Measurements from ENCODE around the gene PADI6. TPM values are rescaled to one million over a fixed set of nuclear protein-coding genes. Genes with fewer than 3 reads are reported as not detected.
"Not testable (repeated sequence)": the region's sequence is repeated elsewhere in the genome, so short reads cannot be mapped to it uniquely, and the experiment has no call there.

PADI6 gene
- total RNA-seq, 2 donors from 2014 or later: not detected

GRCh38 chr1:17400725-17401341, 28.8 kb downstream of the PADI6 start:
- intact Hi-C loops (cut with DNase I): loop anchor here in 1 of 2 donors (10.0 kb wide), 1 partner anchor 276 kb away; no protein-coding TSS in a partner anchor
- no peak for DNase-seq
- no peak for ATAC-seq

GRCh38 chr1:17401841-17402240, 29.8 kb downstream of the PADI6 start:
- ATAC-seq (no peak), DNase-seq (no peak)
- intact Hi-C loops (cut with DNase I): loop anchor here in 1 of 2 donors (10.0 kb wide), 1 partner anchor 277 kb away; no protein-coding TSS in a partner anchor

- intact Hi-C loops (cut with DNase I): loop anchor here in 1 of 2 donors (10.0 kb wide), 1 partner anchor 278 kb away; no protein-coding TSS in a partner anchor
- no peak for ATAC-seq
- DNase-seq: no peak
Observed at GRCh38 chr1:17403081-17403480, 31.1 kb downstream of the PADI6 start.

GRCh38 chr1:17404034-17404684, 32.2 kb downstream of the PADI6 start:
- intact Hi-C loops (cut with DNase I): loop anchor here in 1 of 2 donors (10.0 kb wide), 1 partner anchor 279 kb away; no protein-coding TSS in a partner anchor
- ATAC-seq (no peak), DNase-seq (no peak)

GRCh38 chr1:17404820-17405219, 32.8 kb downstream of the PADI6 start:
- ATAC-seq: no peak
- no peak for DNase-seq
- intact Hi-C loops (cut with DNase I): loop anchor here (5.0 to 10.0 kb wide), 3 partner anchors 278 to 348 kb away; no protein-coding TSS in a partner anchor

GRCh38 chr1:17405898-17406759, 34.1 kb downstream of the PADI6 start:
- peak; percentile 86 to 87 for ATAC-seq

GRCh38 chr1:17406760-17407475, 34.9 kb downstream of the PADI6 start:
- DNase-seq, ATAC-seq: not testable (repeated sequence)
- intact Hi-C loops (cut with DNase I): loop anchor here (5.0 to 10.0 kb wide), 3 partner anchors 280 to 350 kb away; no protein-coding TSS in a partner anchor

More at GRCh38 chr1:17405898-17406759, 34.1 kb downstream of the PADI6 start:
- DNase-seq: peak; percentile 60
- intact Hi-C loops (cut with DNase I): loop anchor here (5.0 to 10.0 kb wide), 3 partner anchors 279 to 349 kb away; no protein-coding TSS in a partner anchor

- not testable (repeated sequence) for ATAC-seq, DNase-seq
- intact Hi-C loops (cut with DNase I): loop anchor here (5.0 to 10.0 kb wide), 3 partner anchors 281 to 351 kb away; no protein-coding TSS in a partner anchor
Observed at GRCh38 chr1:17407786-17408514, 36.0 kb downstream of the PADI6 start.

- DNase-seq (no peak), ATAC-seq (peak in 1 of 2 donors; percentile 7)
- intact Hi-C loops (cut with DNase I): loop anchor here (5.0 to 10.0 kb wide), 3 partner anchors 282 to 352 kb away; no protein-coding TSS in a partner anchor
Observed at GRCh38 chr1:17409391-17409811, 37.4 kb downstream of the PADI6 start.

GRCh38 chr1:17412093-17412870, 40.3 kb downstream of the PADI6 start:
- intact Hi-C loops (cut with DNase I): no loop called here
- DNase-seq (no peak), ATAC-seq (no peak)

GRCh38 chr1:17414022-17414421, 42.0 kb downstream of the PADI6 start:
- ATAC-seq: no peak
- DNase-seq: no peak
- intact Hi-C loops (cut with DNase I): no loop called here

GRCh38 chr1:17416389-17416788, 44.4 kb downstream of the PADI6 start:
- intact Hi-C loops (cut with DNase I): no loop called here
- DNase-seq: no peak
- no peak for ATAC-seq

- DNase-seq (peak; percentile 73), ATAC-seq (peak; percentile 67 to 85)
- intact Hi-C loops (cut with DNase I): loop anchor here in 1 of 2 donors (5.0 kb wide), 1 partner anchor 68 kb away; no protein-coding TSS in a partner anchor
Observed at GRCh38 chr1:17419626-17420328, 47.8 kb downstream of the PADI6 start.

GRCh38 chr1:17420391-17420918, 48.5 kb downstream of the PADI6 start:
- ATAC-seq (no peak), DNase-seq (no peak)
- intact Hi-C loops (cut with DNase I): loop anchor here in 1 of 2 donors (5.0 kb wide), 1 partner anchor 67 kb away; no protein-coding TSS in a partner anchor

- intact Hi-C loops (cut with DNase I): loop anchor here in 1 of 2 donors (5.0 kb wide), 1 partner anchor 65 kb away; no protein-coding TSS in a partner anchor
- DNase-seq: no peak
Observed at GRCh38 chr1:17422461-17422860, 50.5 kb downstream of the PADI6 start.

GRCh38 chr1:17423781-17424245, 51.8 kb downstream of the PADI6 start:
- intact Hi-C loops (cut with DNase I): loop anchor here in 1 of 2 donors (5.0 kb wide), 1 partner anchor 63 kb away; no protein-coding TSS in a partner anchor
- ATAC-seq (peak; percentile 48 to 85), DNase-seq (no peak)

More at GRCh38 chr1:17422461-17422860, 50.5 kb downstream of the PADI6 start:
- ATAC-seq: no peak

Data from left cardiac atrium (tissue), 4 donors.